Spinal cord (tissue), 10 donors: ENCODE data around the gene SRP14. TPM values are rescaled to one million over a fixed set of nuclear protein-coding genes. Genes with fewer than 3 reads are reported as not detected.
"Not testable (repeated sequence)": the region's sequence is repeated elsewhere in the genome, so short reads cannot be mapped to it uniquely, and the experiment has no call there.

ENCODE experiments used
- DNase-seq, 6 donors: peaks; one replicate each; pipeline versions ENCODE4 v3.0.0 to v3.0.0-alpha.2; 2013 to 2015; ENCODE audit warnings: low spot score in 6 of 6, low read depth in 4 of 6
- H3K27ac ChIP-seq: one replicate; pipeline ENCODE4 v1.5.1; 2013; ENCODE audit warnings: low read depth, low read length, control low read depth
- H3K27me3 ChIP-seq: one replicate; pipeline ENCODE4 v1.6.1; 2013; ENCODE audit warnings: low read length; ENCODE audit not compliant: control insufficient read depth, insufficient read depth
- H3K36me3 ChIP-seq: one replicate; pipeline ENCODE4 v1.6.1; 2013; ENCODE audit warnings: low read length; ENCODE audit not compliant: control insufficient read depth, insufficient read depth
- H3K4me1 ChIP-seq: one replicate; pipeline ENCODE4 v1.6.1; 2013; ENCODE audit warnings: low read length; ENCODE audit not compliant: control insufficient read depth, insufficient read depth
- H3K4me3 ChIP-seq: one replicate; pipeline ENCODE4 v1.5.1; 2013; ENCODE audit warnings: low read depth, low read length, control low read depth
- H3K9me3 ChIP-seq: one replicate; pipeline ENCODE4 v1.6.1; 2013; ENCODE audit warnings: low read length; ENCODE audit not compliant: control insufficient read depth, insufficient read depth
- WGBS: methylation state at CpG from one replicate; pipeline ENCODE4 v1.1.5; 2013; ENCODE audit warnings: missing lambda C conversion rate; ENCODE audit not compliant: insufficient coverage; 5-methylcytosine and 5-hydroxymethylcytosine counted together
- polyA plus RNA-seq, 2 donors: library from polyadenylated mRNA; unstranded; fragments of 120-200 nt; gene quantifications; one replicate each; pipeline ENCODE4 v1.2.1, GENCODE V29; 2013; ENCODE audit not compliant: insufficient read length in 2 of 2
- total RNA-seq, 2 donors: library from RNA; depleted of rRNA in 1 of 2; stranded (reverse); fragments of 120-200 nt in 1 of 2; fragments of >200 nt in 1 of 2; gene quantifications; one replicate each; pipeline versions ENCODE4 v1.2.3 to v1.2.4, GENCODE V29; 2013 to 2014
- donor health status: healthy.

Gene SRP14
- total and polyA plus RNA-seq, 4 donors = 149 to 561 (median 424) TPM

- H3K4me3 ChIP-seq = peak overlapping the region; percentile 29
- WGBS = 61% methylated on average over 3 of the region's 5 CpGs
- peaks cover 8% of the 10 kb centered on the region for H3K27me3 ChIP-seq
- H3K9me3 ChIP-seq = no peaks in the 10 kb centered on the region
- H3K36me3 ChIP-seq = no peaks in the 10 kb centered on the region
- peaks cover 16% of the 10 kb centered on the region for H3K4me1 ChIP-seq
- H3K27ac ChIP-seq = peak overlapping the region; percentile 92
- DNase-seq = no peak
Observed at GRCh38 chr15:40080847-40081246, 41.9 kb upstream of the SRP14 start.

GRCh38 chr15:40080104-40080503, 41.1 kb upstream of the SRP14 start:
- no peak for DNase-seq
- Histone ChIP-seq H3K9me3 (no peaks in the 10 kb centered on the region), H3K4me3 (no peak overlapping the region), H3K27me3 (peaks cover 8% of the 10 kb centered on the region), H3K36me3 (no peaks in the 10 kb centered on the region), H3K4me1 (peaks cover 12% of the 10 kb centered on the region), H3K27ac (peak overlapping the region; percentile 92)
- no CpG with 5 or more reads among the region's 1 CpG for WGBS

- 91% methylated on average over 5 of the region's 6 CpGs for WGBS
- no peak for DNase-seq
- Histone ChIP-seq H3K27me3 (peaks cover 8% of the 10 kb centered on the region), H3K4me1 (peaks cover 11% of the 10 kb centered on the region), H3K36me3 (no peaks in the 10 kb centered on the region), H3K4me3 (no peak overlapping the region), H3K9me3 (no peaks in the 10 kb centered on the region), H3K27ac (no peak overlapping the region)
Observed at GRCh38 chr15:40079456-40079855, 40.5 kb upstream of the SRP14 start.

- Histone ChIP-seq H3K4me1 (peaks cover 7% of the 10 kb centered on the region), H3K4me3 (no peak overlapping the region), H3K27me3 (peaks cover 5% of the 10 kb centered on the region), H3K9me3 (no peaks in the 10 kb centered on the region), H3K27ac (no peak overlapping the region), H3K36me3 (no peaks in the 10 kb centered on the region)
- 86% methylated on average over 10 of the region's 18 CpGs for WGBS
- no peak for DNase-seq
Observed at GRCh38 chr15:40075298-40076044, 36.5 kb upstream of the SRP14 start.

- H3K27ac ChIP-seq, DNase-seq, H3K27me3 ChIP-seq, H3K4me3 ChIP-seq, H3K9me3 ChIP-seq, H3K36me3 ChIP-seq: not testable (repeated sequence)
- peaks cover 15% of the 10 kb centered on the region for H3K4me1 ChIP-seq
- 95% methylated on average over 12 of the region's 27 CpGs for WGBS
Observed at GRCh38 chr15:40074656-40075055, 35.7 kb upstream of the SRP14 start.

GRCh38 chr15:40073716-40074490, 34.9 kb upstream of the SRP14 start:
- not testable (repeated sequence) for H3K36me3 ChIP-seq, H3K27me3 ChIP-seq, H3K27ac ChIP-seq, H3K9me3 ChIP-seq, DNase-seq, H3K4me3 ChIP-seq
- H3K4me1 ChIP-seq = peaks cover 23% of the 10 kb centered on the region
- 91% methylated on average over 18 of the region's 34 CpGs for WGBS

GRCh38 chr15:40072216-40072990, 33.4 kb upstream of the SRP14 start:
- peaks cover 31% of the 10 kb centered on the region for H3K4me1 ChIP-seq
- no peaks in the 10 kb centered on the region for H3K9me3 ChIP-seq
- H3K27me3 ChIP-seq = peaks cover 2% of the 10 kb centered on the region
- H3K4me3 ChIP-seq = no peak overlapping the region
- 75% methylated on average over 28 of the region's 34 CpGs for WGBS
- no peak for DNase-seq
- no peaks in the 10 kb centered on the region for H3K36me3 ChIP-seq
- H3K27ac ChIP-seq = no peak overlapping the region

GRCh38 chr15:40070608-40071218, 31.7 kb upstream of the SRP14 start:
- Histone ChIP-seq H3K9me3 (no peaks in the 10 kb centered on the region), H3K36me3 (no peaks in the 10 kb centered on the region), H3K4me1 (peaks cover 31% of the 10 kb centered on the region), H3K4me3 (no peak overlapping the region), H3K27ac (no peak overlapping the region), H3K27me3 (peaks cover 4% of the 10 kb centered on the region)
- no peak for DNase-seq
- 89% methylated on average over 5 of the region's 8 CpGs for WGBS

GRCh38 chr15:40070166-40070557, 31.2 kb upstream of the SRP14 start:
- 81% methylated on average over 3 of the region's 5 CpGs for WGBS
- H3K36me3 ChIP-seq = no peaks in the 10 kb centered on the region
- DNase-seq = no peak
- peaks cover 31% of the 10 kb centered on the region for H3K4me1 ChIP-seq
- no peak overlapping the region for H3K4me3 ChIP-seq
- H3K9me3 ChIP-seq = no peaks in the 10 kb centered on the region
- H3K27me3 ChIP-seq = peaks cover 4% of the 10 kb centered on the region
- H3K27ac ChIP-seq = peak overlapping the region; percentile 54
